ENCODE results near the gene PCDHB11. TPM values are rescaled to one million over a fixed set of nuclear protein-coding genes. Genes with fewer than 3 reads are reported as not detected.
"Not testable (repeated sequence)": the region's sequence is repeated elsewhere in the genome, so short reads cannot be mapped to it uniquely, and the experiment has no call there.

Gene PCDHB11
- total RNA-seq, 3 donors from 2014 or later (not counting 1 experiment from before 2014, with no cell fraction given): not detected

- Mint-ChIP-seq H3K36me3 (no peaks in the 10 kb centered on the region), H3K27me3 (ENCODE audit: low read depth in 2 of 2) (peaks cover 9 to 30% of the 10 kb centered on the region in 2 donors), H3K9me3 (no peaks in the 10 kb centered on the region), H3K4me1 (no peaks in the 10 kb centered on the region), H3K27ac (no peak within 1 kb of the TSS), H3K4me3 (no peak within 1 kb of the TSS)
- no peak for TF ChIP-seq CTCF (IDR thresholded peaks at IDR 0.05)
- Histone ChIP-seq H3K4me3 (ENCODE audit: low read length) (no peak within 1 kb of the TSS), H3K36me3 (ENCODE audit: control insufficient read depth, insufficient read depth, low read length) (no peaks in the 10 kb centered on the region), H3K9me3 (ENCODE audit: control insufficient read depth, insufficient read depth, low read length) (no peaks in the 10 kb centered on the region), H3K4me1 (ENCODE audit: control insufficient read depth, insufficient read depth, low read length) (no peaks in the 10 kb centered on the region), H3K27ac (ENCODE audit: low read length) (no peak within 1 kb of the TSS), H3K27me3 (ENCODE audit: control insufficient read depth, insufficient read depth, low read length) (peaks cover 12% of the 10 kb centered on the region)
- DNase-seq: peak in 1 of 2 donors; percentile 4
- no peak for ATAC-seq
- intact Hi-C loops (cut with micrococcal nuclease): no loop called here
- 31% methylated on average over 9 of the region's 11 CpGs for WGBS (ENCODE audit: insufficient coverage)
These were observed 9.1 kb downstream of the PCDHB11 start, which contains the start of gene PCDHB12 for GRCh38 chr5:141208478-141208877. Gene PCDHB12, plus strand, starts transcription at chr5:141208719. Its CDS starts 189 bp downstream, at chr5:141208908.

- peaks cover 9 to 38% of the 10 kb centered on the region in 2 donors for H3K27me3 Mint-ChIP-seq (ENCODE audit: low read depth in 2 of 2)
- intact Hi-C loops (cut with micrococcal nuclease); H3K27ac Mint-ChIP-seq; DNase-seq; H3K4me1 ChIP-seq (ENCODE audit: control insufficient read depth, insufficient read depth, low read length); H3K9me3 Mint-ChIP-seq; H3K4me3 Mint-ChIP-seq; H3K36me3 ChIP-seq (ENCODE audit: control insufficient read depth, insufficient read depth, low read length); H3K9me3 ChIP-seq (ENCODE audit: control insufficient read depth, insufficient read depth, low read length); H3K4me3 ChIP-seq (ENCODE audit: low read length); ATAC-seq; H3K36me3 Mint-ChIP-seq; H3K27ac ChIP-seq (ENCODE audit: low read length); H3K4me1 Mint-ChIP-seq: not testable (repeated sequence)
- WGBS (ENCODE audit: insufficient coverage): 38% methylated on average over 26 of the region's 39 CpGs
- H3K27me3 ChIP-seq (ENCODE audit: control insufficient read depth, insufficient read depth, low read length): peaks cover 12% of the 10 kb centered on the region
These were observed 10.9 kb downstream of the PCDHB11 start for GRCh38 chr5:141210281-141210680.

- H3K4me1 ChIP-seq (ENCODE audit: control insufficient read depth, insufficient read depth, low read length); H3K36me3 ChIP-seq (ENCODE audit: control insufficient read depth, insufficient read depth, low read length); H3K4me3 Mint-ChIP-seq; DNase-seq; H3K27ac Mint-ChIP-seq; H3K4me1 Mint-ChIP-seq; H3K36me3 Mint-ChIP-seq; intact Hi-C loops (cut with micrococcal nuclease); H3K9me3 Mint-ChIP-seq; ATAC-seq; H3K9me3 ChIP-seq (ENCODE audit: control insufficient read depth, insufficient read depth, low read length); H3K27ac ChIP-seq (ENCODE audit: low read length); H3K4me3 ChIP-seq (ENCODE audit: low read length): not testable (repeated sequence)
- WGBS (ENCODE audit: insufficient coverage): 28% methylated on average over 21 of the region's 27 CpGs
- peaks cover 9 to 38% of the 10 kb centered on the region in 2 donors for H3K27me3 Mint-ChIP-seq (ENCODE audit: low read depth in 2 of 2)
- peaks cover 12% of the 10 kb centered on the region for H3K27me3 ChIP-seq (ENCODE audit: control insufficient read depth, insufficient read depth, low read length)
These were observed 11.4 kb downstream of the PCDHB11 start for GRCh38 chr5:141210849-141211248.

GRCh38 chr5:141213656-141214339 is 14.4 kb downstream of the PCDHB11 start, which contains the start of gene PCDHB13:
Gene PCDHB13, plus strand, starts transcription at chr5:141213919. Its CDS starts 205 bp downstream, at chr5:141214124.
- H3K9me3 Mint-ChIP-seq; H3K27ac Mint-ChIP-seq; H3K4me3 ChIP-seq (ENCODE audit: low read length); H3K27me3 ChIP-seq (ENCODE audit: control insufficient read depth, insufficient read depth, low read length); H3K4me1 Mint-ChIP-seq; H3K36me3 Mint-ChIP-seq; intact Hi-C loops (cut with micrococcal nuclease); H3K9me3 ChIP-seq (ENCODE audit: control insufficient read depth, insufficient read depth, low read length); H3K36me3 ChIP-seq (ENCODE audit: control insufficient read depth, insufficient read depth, low read length); H3K4me3 Mint-ChIP-seq; H3K4me1 ChIP-seq (ENCODE audit: control insufficient read depth, insufficient read depth, low read length); H3K27ac ChIP-seq (ENCODE audit: low read length); ATAC-seq: not testable (repeated sequence)
- peak in 1 of 2 donors; percentile 53 for DNase-seq
- peaks cover 9 to 33% of the 10 kb centered on the region in 2 donors for H3K27me3 Mint-ChIP-seq (ENCODE audit: low read depth in 2 of 2)
- WGBS (ENCODE audit: insufficient coverage): 14% methylated on average over 12 of the region's 18 CpGs

GRCh38 chr5:141214583-141214982 is 15.2 kb downstream of the PCDHB11 start:
- H3K9me3 ChIP-seq (ENCODE audit: control insufficient read depth, insufficient read depth, low read length); DNase-seq; H3K4me3 ChIP-seq (ENCODE audit: low read length); H3K9me3 Mint-ChIP-seq; ATAC-seq; H3K4me1 ChIP-seq (ENCODE audit: control insufficient read depth, insufficient read depth, low read length); H3K36me3 ChIP-seq (ENCODE audit: control insufficient read depth, insufficient read depth, low read length); intact Hi-C loops (cut with micrococcal nuclease); H3K4me3 Mint-ChIP-seq; H3K27ac ChIP-seq (ENCODE audit: low read length); H3K27me3 ChIP-seq (ENCODE audit: control insufficient read depth, insufficient read depth, low read length); H3K27ac Mint-ChIP-seq; H3K36me3 Mint-ChIP-seq; H3K4me1 Mint-ChIP-seq: not testable (repeated sequence)
- 63% methylated on average over 7 of the region's 12 CpGs for WGBS (ENCODE audit: insufficient coverage)
- peaks cover 4 to 29% of the 10 kb centered on the region in 2 donors for H3K27me3 Mint-ChIP-seq (ENCODE audit: low read depth in 2 of 2)

GRCh38 chr5:141215504-141215903 is 16.1 kb downstream of the PCDHB11 start:
- H3K27me3 ChIP-seq (ENCODE audit: control insufficient read depth, insufficient read depth, low read length): not testable (repeated sequence)

GRCh38 chr5:141216035-141216434 is 16.6 kb downstream of the PCDHB11 start:
- H3K36me3 ChIP-seq (ENCODE audit: control insufficient read depth, insufficient read depth, low read length); H3K27ac ChIP-seq (ENCODE audit: low read length); H3K27ac Mint-ChIP-seq; H3K9me3 Mint-ChIP-seq; H3K9me3 ChIP-seq (ENCODE audit: control insufficient read depth, insufficient read depth, low read length); H3K4me1 Mint-ChIP-seq; H3K36me3 Mint-ChIP-seq; H3K4me3 ChIP-seq (ENCODE audit: low read length); H3K4me1 ChIP-seq (ENCODE audit: control insufficient read depth, insufficient read depth, low read length); H3K4me3 Mint-ChIP-seq; intact Hi-C loops (cut with micrococcal nuclease); H3K27me3 ChIP-seq (ENCODE audit: control insufficient read depth, insufficient read depth, low read length); ATAC-seq; DNase-seq: not testable (repeated sequence)
- H3K27me3 Mint-ChIP-seq (ENCODE audit: low read depth in 2 of 2): peaks cover 0 to 29% of the 10 kb centered on the region in 2 donors
- whole genome bisulfite sequencing (ENCODE audit: insufficient coverage): 45% methylated on average over 15 of the region's 26 CpGs

More at GRCh38 chr5:141215504-141215903, 16.1 kb downstream of the PCDHB11 start:
- H3K36me3 Mint-ChIP-seq; H3K27ac ChIP-seq (ENCODE audit: low read length); H3K4me3 Mint-ChIP-seq; H3K4me3 ChIP-seq (ENCODE audit: low read length); H3K4me1 ChIP-seq (ENCODE audit: control insufficient read depth, insufficient read depth, low read length); DNase-seq; H3K9me3 ChIP-seq (ENCODE audit: control insufficient read depth, insufficient read depth, low read length); intact Hi-C loops (cut with micrococcal nuclease); H3K27ac Mint-ChIP-seq; H3K4me1 Mint-ChIP-seq; H3K36me3 ChIP-seq (ENCODE audit: control insufficient read depth, insufficient read depth, low read length); ATAC-seq; H3K9me3 Mint-ChIP-seq: not testable (repeated sequence)
- peaks cover 0 to 31% of the 10 kb centered on the region in 2 donors for H3K27me3 Mint-ChIP-seq (ENCODE audit: low read depth in 2 of 2)
- WGBS (ENCODE audit: insufficient coverage): 41% methylated on average over 28 of the region's 40 CpGs
